HUDEP-2 (cell line): ENCODE results near the gene MMP23B.
"Not testable (repeated sequence)": the region's sequence is repeated elsewhere in the genome, so short reads cannot be mapped to it uniquely, and the experiment has no call there.

Source experiments
- DNase-seq, 76 experiments: peaks; one replicate each; lab custom pipeline; 2025; ENCODE audit not compliant: unreplicated experiment in 76 of 76; lab: John Stamatoyannopoulos, UW

The MMP23B gene

DNA sequence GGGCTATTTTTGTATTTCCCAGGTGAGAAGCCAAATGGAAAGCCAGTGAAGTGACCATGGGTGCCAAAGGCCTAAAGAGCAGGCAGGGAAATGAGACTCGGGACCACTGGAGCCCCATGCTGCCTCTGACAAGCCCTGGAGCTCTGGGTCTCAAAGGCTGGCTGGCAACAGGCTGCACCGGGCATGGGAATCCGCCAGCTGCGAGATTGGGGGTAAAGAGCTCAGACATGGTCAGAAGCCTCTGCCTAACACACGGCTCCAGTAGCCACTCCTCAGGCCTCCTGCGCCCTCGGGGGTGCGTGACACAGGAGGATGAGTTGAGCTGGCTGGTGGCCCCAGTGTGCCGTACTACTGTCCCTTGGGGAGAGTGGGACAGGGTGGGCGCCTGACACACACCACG lies 32.3 kb downstream of the MMP23B start:
- DNase-seq, result not testable (repeated sequence)

DNA sequence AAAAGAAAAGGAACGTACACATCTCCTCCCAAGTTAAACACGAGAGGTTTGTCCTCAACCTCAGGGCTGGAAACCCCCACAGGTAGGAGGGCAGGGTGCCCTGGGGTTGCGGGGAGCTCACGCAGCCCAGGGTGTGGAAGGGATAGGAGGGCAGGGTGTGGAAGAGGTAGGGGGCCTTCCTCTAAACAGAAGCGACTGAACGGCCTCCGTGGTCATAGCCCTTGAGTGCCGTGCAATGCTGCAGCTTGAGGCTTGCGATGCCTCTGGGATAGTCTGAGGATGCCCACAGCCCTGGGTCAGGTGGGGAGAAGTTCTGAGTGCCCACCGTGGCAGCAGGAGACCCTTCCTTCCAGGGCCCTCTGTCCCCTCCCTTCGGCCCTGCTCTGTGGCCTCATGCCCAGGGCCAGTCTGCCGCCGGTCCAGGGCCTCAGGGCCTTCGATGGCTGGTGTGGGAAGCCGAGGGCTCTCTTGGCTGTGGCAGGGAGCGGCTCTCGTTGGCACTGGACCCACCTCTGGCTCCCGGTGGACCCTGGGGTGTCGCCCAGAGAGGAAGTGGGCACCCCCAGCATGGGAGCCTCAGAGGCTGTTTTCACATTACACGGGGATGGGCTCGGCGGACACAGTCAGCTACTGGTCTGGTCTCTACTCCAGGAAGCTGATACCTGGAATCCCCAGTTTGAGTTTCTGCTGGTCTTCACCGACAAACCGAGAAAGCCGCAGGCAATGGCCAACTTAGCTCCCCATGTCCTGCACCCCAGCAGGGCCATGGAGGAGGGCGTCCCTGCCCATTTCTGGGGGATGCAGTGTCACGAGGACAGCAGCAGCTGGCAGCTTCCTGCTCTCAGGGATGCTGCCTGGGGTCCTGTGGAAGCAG lies 33.2 kb downstream of the MMP23B start:
- no peak for DNase-seq

DNA sequence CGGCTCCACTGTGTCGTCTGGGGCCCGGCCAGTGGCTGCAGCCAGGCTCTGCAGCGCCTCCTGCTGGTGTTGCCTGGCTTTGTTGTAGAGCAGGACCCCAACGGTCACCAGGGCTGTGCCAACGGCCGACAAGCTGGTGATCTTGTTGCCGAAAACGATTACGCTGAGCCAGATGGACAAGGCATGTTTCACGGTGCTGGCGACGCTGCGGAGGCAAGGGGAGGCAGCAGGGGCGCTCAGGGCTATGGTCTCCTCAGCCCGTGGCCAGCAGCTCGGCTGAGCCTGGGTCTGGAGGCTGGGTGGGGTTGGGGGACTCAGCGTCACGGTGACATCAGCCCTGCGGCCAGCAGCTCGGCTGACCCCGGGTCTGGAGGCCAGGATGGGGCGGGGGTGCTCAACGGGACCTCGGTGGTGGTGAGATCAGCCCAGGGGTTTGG lies 33.9 kb downstream of the MMP23B start:
- DNase-seq, result peak in 15 of 76 experiments; percentile 6 to 31 (median 9)

DNA sequence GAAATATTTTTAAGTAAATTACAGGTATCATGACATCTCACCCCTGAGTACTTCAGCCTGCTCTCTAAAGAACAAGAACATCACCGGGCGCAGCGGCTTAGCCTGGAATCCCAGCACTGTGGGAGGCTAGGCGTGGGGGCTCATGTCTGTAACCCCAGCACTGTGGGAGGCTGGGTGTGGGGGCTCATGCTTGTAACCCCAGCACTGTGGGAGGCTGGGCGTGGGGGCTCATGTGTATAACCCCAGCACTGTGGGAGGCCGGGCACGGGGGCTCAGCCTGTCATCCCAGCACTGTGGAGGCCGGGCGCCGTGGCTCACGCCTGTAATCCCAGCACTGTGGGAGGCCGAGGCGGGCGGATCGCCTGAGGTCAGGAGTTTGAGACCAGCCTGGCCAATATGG lies 34.6 kb downstream of the MMP23B start:
- DNase-seq, result no peak

DNA sequence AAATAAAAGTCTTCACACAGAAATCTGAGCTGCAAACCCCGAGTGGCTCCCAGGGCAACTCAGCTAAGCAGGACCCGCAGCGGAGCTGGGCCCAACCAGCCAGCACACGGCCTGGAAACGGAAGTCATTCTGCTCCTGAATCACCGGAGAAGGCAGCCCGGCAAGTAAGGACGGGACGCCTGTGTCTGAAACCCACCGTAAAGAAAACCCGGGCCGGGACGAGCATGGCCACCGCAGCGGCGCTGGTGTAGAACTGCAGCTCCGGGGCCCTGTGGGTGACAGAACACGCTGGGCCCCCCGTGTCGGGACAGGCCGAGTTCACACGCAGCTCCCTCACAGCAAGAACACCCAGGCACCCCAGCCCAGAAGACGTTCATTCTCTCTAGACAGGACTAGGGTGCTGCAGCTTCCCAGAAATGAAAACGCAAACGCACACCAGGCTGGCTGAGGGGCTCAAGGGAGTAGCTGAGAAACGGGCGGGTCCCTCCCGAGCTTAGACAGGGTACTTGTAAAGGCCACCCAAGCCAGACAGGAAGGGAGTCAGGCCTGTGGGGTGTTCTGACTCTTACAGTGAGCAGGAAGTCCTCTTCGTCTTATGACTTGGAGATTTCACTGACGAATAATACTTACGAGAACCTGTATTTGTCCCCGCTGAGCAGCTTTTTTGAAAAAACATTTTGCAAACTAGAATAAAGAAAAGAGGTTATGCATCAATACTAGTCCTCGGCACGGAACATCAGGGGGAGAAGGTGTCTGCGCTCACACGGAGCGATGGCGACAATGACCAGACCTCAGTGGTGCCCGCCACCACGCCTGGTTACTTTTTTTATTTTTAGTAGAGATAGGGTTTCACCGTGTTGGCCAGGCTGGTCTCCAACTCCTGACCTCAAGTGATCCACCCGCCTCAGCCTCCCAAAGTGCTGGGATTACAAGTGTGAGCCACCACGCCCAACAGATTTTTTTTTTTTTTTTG lies 37.8 kb downstream of the MMP23B start:
- DNase-seq, result no peak

DNA sequence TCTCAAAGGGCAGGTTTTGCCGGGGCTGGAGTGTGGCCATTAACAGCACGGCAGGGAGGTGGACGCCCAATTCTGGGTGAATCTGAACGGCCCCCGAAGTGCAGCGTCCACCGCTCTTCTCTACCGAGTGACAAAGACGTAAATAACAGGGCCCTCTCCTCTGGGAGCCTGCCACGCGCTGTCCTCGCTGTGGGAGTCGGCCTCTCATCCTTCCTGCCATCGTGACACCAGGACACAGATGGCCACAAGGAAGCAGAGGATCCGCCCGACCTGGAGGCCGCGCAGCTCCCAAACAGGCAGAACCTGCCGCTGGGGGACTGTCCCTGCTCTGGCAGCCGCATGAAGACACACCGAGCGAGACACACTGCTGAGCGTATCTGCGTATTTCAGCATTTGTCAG lies 38.9 kb downstream of the MMP23B start:
- no peak for DNase-seq

DNA sequence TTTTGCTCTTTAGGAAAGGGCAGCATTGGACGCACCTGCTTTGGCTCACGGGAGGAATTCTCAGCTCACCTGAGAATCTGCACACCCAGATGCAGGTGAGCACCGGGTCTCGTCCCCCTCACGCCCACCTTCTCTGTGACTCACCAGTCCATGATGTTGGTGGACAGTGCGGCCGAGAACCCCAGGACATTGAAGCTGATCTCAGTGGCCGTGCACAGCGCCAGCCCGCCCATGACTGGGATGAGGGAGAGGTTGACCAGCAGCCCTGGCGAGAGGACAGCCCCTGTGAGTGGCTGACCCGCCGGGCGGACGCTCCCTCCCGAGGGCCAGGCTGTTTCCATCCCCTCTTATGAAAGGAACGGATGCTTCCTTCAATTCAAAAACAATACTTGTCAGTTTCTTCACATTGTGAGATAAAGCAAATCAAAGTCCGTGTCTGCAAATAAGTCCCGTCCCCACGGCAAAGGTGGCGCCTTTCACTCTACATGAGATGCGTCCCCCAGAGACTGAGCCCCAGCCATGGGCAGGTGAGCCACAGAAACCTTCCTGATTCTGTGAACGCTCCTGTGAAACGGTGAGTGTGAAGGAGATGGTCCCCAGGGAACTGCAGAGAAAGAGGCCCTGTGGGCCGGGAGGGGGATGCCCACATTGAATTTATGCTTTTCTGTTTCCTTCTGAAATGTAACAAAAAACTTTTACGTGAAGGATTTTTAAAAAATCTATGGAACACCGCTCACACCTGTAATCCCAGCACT lies 39.6 kb downstream of the MMP23B start:
- no peak for DNase-seq

DNA sequence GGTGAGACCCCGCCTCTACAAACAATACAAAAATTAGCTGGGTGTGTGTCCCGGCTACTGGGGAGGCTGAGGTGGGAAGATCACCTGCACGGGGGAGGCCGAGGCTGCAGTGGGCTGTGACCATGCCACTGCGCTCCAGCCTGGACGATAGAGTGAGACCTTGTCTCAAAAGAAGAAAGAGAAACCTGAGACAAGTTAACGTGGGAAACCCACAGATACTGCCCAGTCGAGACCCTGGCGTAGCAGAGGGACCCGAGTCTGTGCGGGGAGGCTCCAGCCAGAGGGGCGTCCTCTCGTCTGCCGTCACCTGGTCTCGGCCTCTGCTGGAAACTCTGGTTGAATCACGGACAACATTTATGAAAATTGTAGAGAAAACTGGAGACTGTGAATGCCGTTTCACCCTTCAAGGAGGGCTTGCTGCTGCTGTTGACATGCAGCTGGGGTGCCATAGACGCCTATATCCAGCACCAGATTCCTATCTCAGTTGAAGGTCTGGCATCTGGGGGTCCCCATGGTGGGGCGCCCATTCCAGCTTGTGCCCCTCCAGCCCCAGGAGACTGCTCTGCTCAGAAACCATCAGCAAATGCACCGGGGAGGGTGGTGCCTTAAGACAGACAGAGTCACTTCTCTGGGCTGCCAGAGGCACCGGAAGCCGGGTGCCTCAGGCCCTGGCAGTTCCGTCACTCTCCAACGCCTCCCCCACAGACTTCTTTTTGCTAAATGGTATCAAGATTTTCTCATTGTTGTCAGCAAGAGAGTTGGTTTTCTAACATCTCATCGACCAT lies 40.4 kb downstream of the MMP23B start:
- DNase-seq, result no peak

DNA sequence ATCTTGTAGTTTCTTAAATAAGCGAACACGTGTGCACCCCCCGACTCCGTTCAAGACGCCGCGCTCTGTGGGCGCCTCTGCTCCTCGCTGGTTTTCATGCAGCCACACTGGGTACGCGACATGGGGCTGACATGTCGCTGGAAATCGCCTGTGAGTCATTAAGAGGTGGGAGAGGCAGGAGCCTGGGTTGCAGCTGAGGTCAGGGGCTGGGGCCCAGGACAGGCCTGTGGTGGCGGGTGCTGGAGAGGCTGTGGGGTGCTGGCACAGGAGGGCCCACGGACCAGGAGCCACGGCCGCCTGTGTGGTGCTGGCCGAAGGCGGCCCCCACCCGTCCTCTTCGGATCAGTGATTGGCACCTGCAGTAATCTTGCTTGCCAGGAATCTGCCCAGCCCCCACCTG lies 42.8 kb downstream of the MMP23B start:
- DNase-seq, result not testable (repeated sequence)

DNA sequence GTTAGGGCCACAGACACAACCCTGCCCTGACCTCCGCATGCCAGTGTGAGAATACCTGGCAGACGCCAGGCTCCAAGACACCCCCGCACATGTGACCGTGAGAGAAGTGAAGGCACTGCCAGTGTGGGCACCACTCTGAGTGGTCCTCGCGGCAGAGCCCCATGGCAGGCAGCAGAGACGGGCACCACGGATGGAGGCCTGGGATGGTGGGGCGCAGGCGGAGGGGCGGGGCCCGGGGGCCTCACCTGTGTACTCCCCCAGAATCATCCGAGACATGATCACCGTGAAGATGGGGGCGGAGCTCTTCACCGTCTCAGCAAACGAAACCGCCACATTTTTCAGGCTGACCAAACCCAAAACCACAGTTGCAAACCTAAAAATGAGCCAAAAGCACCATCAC lies 43.2 kb downstream of the MMP23B start:
- not testable (repeated sequence) for DNase-seq

DNA sequence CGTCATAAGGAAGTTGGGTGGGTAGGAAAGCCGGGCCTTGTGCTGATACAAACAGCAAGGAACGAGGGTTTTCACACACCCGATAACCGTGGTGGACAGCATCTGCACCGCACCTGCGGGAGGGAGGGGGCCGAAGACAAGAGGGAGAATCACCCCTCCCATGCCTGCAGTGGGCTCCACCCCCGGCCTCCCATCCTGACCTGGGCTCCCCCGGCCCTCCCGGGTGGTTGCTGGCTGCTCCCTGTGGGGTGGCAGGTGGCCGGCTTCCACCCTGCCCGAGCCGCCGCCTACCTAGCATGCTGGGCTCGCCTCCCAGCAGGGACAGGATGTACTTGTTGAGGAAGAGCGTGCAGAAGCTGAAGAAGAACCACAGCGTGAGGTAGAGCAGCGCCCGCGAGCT lies 44.1 kb downstream of the MMP23B start:
- DNase-seq, result not testable (repeated sequence)

DNA sequence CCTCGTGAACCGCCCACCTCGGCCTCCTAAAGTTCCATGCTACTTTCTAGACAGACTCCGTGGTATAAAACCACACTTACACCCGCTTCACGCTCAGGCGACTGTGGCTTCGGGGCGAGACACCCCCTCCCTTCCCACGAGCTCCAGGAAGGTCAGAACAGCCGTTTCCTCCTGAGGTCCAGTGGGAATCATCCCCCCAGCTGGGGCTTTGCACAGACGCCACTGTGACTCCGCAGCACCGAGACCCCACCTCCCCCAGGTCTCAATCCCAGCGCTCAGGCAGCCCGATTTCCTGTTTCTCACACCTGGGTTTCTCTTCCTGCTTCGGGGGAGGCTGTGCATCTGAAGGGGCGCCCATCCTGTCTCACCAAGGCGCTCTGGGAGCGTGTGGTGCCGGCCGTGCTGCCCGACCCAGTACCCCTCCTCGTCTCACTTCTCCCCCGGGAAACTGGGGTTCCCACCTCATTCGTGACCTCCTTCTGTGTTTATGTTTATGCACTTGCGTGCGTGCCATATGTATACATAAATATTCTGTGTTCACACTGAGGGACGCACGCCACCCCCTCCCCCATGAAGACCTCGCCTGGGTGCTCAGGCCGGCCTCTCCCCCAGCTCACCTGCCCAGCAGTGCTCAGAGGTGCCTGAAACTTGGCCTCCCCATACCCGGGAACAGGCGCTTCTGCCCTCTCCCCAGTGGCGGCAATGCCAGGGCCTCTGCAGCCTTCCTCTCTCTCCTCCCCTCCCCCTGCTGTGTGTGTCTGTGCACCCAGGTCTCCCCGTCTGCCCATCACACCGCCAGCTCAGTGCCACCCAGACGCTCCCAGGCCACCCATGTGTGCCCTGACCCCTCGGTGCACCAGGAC lies 46.0 kb downstream of the MMP23B start:
- DNase-seq, result no peak

DNA sequence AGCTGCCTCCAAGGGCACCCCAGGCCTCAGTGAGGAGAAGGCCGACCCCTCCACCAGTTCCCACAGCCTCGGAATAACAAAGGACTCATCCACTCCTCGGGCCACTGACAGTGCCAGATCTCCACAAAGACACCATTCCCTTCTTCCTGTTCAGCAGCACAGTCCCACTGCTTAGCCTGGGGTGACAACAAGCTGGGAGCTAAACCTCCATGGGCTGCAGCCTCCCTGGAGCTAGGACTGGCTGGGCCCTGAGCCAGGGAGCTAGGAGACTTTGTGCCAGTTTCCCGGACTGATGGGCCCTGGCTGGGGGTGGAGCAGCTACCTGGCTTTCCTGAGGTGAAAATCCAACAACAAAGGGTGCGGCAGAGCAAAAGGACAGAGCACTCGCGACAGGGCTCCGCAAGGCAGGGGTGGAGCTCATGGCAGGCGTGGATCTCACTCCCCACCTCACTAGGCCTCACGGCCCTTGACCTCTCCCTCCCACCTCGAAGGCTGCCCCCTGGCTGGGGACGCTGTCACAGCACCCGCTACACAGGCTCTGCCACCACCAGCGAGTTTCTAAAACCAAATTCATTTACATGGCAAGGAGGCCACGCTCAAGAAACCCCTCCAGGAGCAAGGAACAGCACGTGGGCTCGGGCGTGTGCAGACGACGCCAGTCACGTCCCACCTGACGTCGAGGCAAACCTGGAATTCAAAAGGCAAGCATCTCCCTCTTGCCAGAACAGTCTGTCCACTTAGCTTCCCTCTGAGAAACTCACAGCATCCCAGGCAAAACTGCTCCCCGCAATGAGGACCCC lies 46.8 kb downstream of the MMP23B start:
- peak in 1 of 76 experiments; percentile 10 for DNase-seq

DNA sequence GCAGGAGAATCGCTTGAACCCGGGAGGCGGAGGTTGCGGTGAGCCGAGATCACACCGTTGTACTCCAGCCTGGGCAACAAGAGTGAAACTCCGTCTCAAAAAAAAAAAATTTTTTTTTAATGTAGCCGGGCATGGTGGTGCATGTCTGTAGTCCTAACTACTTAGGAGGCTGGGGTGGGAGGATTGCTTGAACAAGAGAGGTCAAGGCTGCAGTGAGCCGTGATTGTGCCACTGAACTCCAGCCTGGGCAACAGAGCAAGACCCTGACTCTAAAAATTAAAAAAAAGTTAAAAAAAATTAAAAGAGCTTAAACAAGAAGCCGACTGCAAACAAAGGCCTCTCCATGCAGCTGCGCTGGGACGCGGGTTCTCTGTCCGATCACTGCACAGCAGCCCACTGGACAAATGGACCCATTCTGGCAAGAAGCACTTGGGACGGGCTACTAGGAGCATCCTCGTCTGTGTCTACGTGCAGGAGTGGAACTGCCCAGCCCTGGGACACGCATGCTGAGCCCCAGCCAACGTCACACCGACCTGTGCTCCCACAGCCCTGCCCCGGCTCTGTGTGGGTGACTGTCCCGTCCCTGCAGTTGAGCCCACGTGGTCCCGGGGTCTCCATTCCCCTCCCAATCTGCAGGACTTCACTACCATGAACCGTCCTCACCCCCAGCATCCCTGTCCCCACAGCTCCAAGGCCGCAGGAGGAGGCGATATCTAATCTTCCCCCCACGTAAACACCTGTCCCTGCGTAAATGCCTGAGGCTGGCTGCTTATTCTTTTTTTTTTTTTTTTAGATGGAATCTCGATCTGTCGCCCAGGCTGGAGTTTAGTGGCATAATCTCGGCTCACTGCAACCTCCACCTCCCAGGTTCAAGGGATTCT lies 48.3 kb downstream of the MMP23B start:
- no peak for DNase-seq

DNA sequence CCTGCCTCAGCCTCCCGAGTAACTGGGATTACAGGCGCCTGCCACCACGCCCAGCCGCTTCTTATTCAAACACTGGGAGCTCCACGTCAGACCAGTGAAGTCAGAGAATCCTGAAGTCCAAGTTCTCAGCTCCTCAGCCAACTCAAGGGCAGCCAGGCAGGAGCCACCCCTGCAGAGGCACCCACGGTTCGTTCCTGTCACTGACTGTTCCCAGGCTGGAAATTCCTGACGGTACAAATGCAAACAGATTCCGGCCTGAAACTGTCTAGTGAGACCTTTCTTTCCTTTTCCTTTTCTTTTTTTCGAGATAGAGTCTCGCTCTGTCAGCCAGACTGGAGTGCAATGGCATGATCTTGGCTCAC lies 48.9 kb downstream of the MMP23B start:
- no peak for DNase-seq

DNA sequence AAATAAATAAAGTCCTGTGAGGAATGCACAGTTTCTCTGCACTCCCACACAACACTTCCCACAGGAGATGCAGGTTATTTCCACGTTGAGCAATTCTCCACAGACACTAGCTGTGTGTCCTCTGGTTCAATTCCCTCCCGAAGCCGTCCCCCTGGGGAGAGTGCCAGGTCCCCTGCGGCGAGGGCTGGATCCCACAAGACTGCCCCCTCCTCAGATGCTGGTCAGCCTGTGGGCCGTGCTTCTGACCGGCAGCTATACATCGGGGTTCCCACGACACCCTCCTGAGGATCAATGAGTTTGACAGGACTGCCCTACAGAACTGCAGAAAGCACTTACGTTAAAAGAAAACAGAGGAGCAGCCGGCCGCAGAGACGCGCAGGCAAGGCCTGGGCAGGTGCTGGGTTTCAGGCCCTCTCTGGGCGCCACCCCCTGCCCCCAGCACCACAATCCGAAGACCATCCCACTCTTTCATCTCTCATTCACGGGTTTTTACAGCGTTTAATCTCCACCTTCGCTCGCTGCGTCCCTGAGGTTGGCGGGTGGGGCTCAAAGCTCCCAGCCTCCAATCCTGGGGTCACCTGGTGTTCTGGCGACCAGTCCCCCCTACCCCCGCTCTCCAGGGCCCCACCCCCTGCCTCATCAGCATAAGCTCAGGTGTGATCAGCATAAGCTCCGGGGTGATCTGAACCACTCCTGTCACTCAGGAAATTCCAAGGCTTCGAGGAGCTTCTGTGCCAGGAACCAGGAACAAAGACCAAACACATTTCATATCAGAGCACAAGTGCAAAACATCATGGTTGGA lies 51.3 kb downstream of the MMP23B start:
- no peak for DNase-seq
